WTC11 (cell line): ENCODE data around the gene CYP27A1. TPM values are rescaled to one million over a fixed set of nuclear protein-coding genes. Genes with fewer than 3 reads are reported as not detected.

ENCODE experiments used
- ATAC-seq: fragments of 200-7000 bp; cut with Tn5 transposase; 2 replicates; pipeline ENCODE4 v1.10.0; 2021; ENCODE audit warnings: mild to moderate bottlenecking, moderate library complexity
- CTCF ChIA-PET: fragments of 300-600 bp; sonication (Branson Sonifier 250); formaldehyde crosslinking; loops from one replicate; lab custom pipeline; 2021; ENCODE audit warnings: antibody characterized with exemption; lab: Charles Lee
- POLR2A ChIA-PET: fragments of 350-600 bp; sonication (Branson Sonifier 250); formaldehyde crosslinking; loops from one replicate; lab custom pipeline; 2021; ENCODE audit warnings: antibody characterized with exemption; lab: Charles Lee
- DNase-seq: peaks from one replicate; pipeline ENCODE4 v3.0.0; 2021; ENCODE audit warnings: low spot score
- H3K27ac Mint-ChIP-seq: 2 replicates; pipeline ENCODE4 v1.8.0; 2021; ENCODE audit warnings: mixed read lengths
- H3K27me3 Mint-ChIP-seq: 2 replicates; pipeline ENCODE4 v1.8.0; 2021; ENCODE audit warnings: low read depth, mild to moderate bottlenecking, moderate library complexity, mixed read lengths
- H3K36me3 Mint-ChIP-seq: 2 replicates; pipeline ENCODE4 v1.8.0; 2021; ENCODE audit warnings: mixed read lengths
- H3K4me1 Mint-ChIP-seq: 2 replicates; pipeline ENCODE4 v1.8.0; 2022; ENCODE audit warnings: mixed read lengths
- H3K4me3 Mint-ChIP-seq: 2 replicates; pipeline ENCODE4 v1.8.0; 2021; ENCODE audit warnings: mild to moderate bottlenecking, moderate library complexity, mixed read lengths
- H3K9me3 Mint-ChIP-seq: 2 replicates; pipeline ENCODE4 v1.8.0; 2021; ENCODE audit warnings: mixed read lengths
- ATF1 ChIP-seq: sonication (generic); formaldehyde crosslinking; IDR thresholded peaks from 2 replicates; pipeline ENCODE4 v1.8.1; 2023; ENCODE audit warnings: mild to moderate bottlenecking, moderate library complexity, missing genetic modification reagents
- CREM ChIP-seq: sonication (generic); formaldehyde crosslinking; IDR thresholded peaks from 2 replicates; pipeline ENCODE4 v1.8.1; 2022; ENCODE audit warnings: mild to moderate bottlenecking, missing genetic modification reagents, moderate library complexity
- FOXP1 ChIP-seq: sonication (generic); formaldehyde crosslinking; IDR thresholded peaks from 2 replicates; pipeline ENCODE4 v1.8.0; 2022; ENCODE audit warnings: missing genetic modification reagents, mild to moderate bottlenecking, moderate library complexity, borderline replicate concordance
- GRHL2 ChIP-seq: fragments of 250-450 bp; sonication (Bioruptor Pico); IDR thresholded peaks from 2 replicates; pipeline ENCODE4 v1.8.0; 2022; ENCODE audit warnings: mild to moderate bottlenecking, moderate library complexity; ENCODE audit not compliant: insufficient replicate concordance, severe bottlenecking
- JAZF1 ChIP-seq: fragments of 250-450 bp; sonication (Bioruptor Pico); IDR thresholded peaks from 2 replicates; pipeline ENCODE4 v1.9.0; 2021; ENCODE audit warnings: moderate library complexity, mild to moderate bottlenecking, inconsistent platforms
- NFATC4 ChIP-seq: fragments of 250-450 bp; sonication (Bioruptor Pico); IDR thresholded peaks from 2 replicates; pipeline ENCODE4 v1.9.0; 2021; ENCODE audit warnings: mild to moderate bottlenecking
- SMAD3 ChIP-seq: sonication (generic); formaldehyde crosslinking; IDR thresholded peaks from 2 replicates; pipeline ENCODE4 v1.8.0; 2022; ENCODE audit warnings: missing genetic modification reagents, mild to moderate bottlenecking, borderline replicate concordance
- ZNF263 ChIP-seq: sonication (generic); formaldehyde crosslinking; IDR thresholded peaks from 2 replicates; pipeline ENCODE4 v1.8.1; 2022; ENCODE audit warnings: low read depth, mild to moderate bottlenecking, moderate library complexity, missing genetic modification reagents
- ZNF423 ChIP-seq: fragments of 250-450 bp; sonication (Bioruptor Pico); IDR thresholded peaks from 2 replicates; pipeline ENCODE4 v2.1.2; 2022; ENCODE audit warnings: mild to moderate bottlenecking, moderate library complexity
- total RNA-seq: library from RNA; stranded (reverse); gene quantifications from 3 replicates; pipeline ENCODE4 v1.2.3, GENCODE V29; 2021
- TF ChIP-seq, protein P1 (sequence below): fragments of 250-450 bp; sonication (Bioruptor Pico); IDR thresholded peaks from 2 replicates; pipeline ENCODE4 v1.9.0; 2021; ENCODE audit warnings: mild to moderate bottlenecking
- TF ChIP-seq, protein P2 (sequence below): sonication (generic); formaldehyde crosslinking; conservative IDR thresholded peaks from 2 replicates; pipeline ENCODE4 v1.8.1; 2023; ENCODE audit warnings: mild to moderate bottlenecking, low read depth, missing genetic modification reagents, moderate library complexity
- TF ChIP-seq, protein P3 (sequence below): fragments of 250-450 bp; sonication (Bioruptor Pico); IDR thresholded peaks from 2 replicates; pipeline ENCODE4 v2.1.2; 2022; ENCODE audit warnings: mild to moderate bottlenecking, moderate library complexity
- TF ChIP-seq, protein P4 (sequence below): sonication (generic); formaldehyde crosslinking; IDR thresholded peaks from 2 replicates; pipeline ENCODE4 v1.8.0; 2023; ENCODE audit warnings: missing genetic modification reagents
- TF ChIP-seq, protein P5 (sequence below): sonication (generic); formaldehyde crosslinking; IDR thresholded peaks from 2 replicates; pipeline ENCODE4 v1.8.0; 2022; ENCODE audit warnings: mild to moderate bottlenecking, missing genetic modification reagents

Gene CYP27A1
- total RNA-seq, 1 experiment from 2014 or later: 5.6 TPM

DNA sequence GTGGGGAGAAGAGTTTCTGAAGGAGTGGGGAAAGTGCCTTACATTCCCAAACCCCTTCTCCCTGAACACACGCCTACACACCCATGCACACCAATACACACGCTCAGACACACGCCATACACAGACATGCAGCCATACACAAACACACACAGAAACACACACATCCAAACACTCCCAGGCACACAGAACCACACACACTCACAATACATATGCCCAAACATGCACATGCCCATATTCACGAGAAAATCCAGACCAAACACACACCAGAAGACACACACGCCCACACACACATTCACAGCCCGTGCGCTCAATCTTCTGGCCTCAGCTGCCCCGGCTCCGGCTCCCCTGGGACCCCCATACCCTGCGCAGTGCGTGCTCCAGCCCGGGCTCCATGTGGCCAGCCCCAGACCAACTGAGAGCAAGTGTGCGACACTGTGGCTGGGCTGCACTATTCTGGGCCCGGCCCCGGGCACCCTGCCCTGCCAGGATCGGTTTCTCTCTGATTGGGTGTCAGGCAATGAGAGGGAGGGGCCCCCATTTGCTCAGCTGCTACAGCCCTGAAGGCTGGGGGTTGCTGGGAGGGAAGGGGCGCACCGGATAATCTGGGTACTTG, 49.5 kb downstream of the CYP27A1 start, which contains the start of gene PRKAG3 (continued):
- TF ChIP-seq, protein P1, sequence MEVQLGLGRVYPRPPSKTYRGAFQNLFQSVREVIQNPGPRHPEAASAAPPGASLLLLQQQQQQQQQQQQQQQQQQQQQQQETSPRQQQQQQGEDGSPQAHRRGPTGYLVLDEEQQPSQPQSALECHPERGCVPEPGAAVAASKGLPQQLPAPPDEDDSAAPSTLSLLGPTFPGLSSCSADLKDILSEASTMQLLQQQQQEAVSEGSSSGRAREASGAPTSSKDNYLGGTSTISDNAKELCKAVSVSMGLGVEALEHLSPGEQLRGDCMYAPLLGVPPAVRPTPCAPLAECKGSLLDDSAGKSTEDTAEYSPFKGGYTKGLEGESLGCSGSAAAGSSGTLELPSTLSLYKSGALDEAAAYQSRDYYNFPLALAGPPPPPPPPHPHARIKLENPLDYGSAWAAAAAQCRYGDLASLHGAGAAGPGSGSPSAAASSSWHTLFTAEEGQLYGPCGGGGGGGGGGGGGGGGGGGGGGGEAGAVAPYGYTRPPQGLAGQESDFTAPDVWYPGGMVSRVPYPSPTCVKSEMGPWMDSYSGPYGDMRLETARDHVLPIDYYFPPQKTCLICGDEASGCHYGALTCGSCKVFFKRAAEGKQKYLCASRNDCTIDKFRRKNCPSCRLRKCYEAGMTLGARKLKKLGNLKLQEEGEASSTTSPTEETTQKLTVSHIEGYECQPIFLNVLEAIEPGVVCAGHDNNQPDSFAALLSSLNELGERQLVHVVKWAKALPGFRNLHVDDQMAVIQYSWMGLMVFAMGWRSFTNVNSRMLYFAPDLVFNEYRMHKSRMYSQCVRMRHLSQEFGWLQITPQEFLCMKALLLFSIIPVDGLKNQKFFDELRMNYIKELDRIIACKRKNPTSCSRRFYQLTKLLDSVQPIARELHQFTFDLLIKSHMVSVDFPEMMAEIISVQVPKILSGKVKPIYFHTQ: no peak
- TF ChIP-seq ZNF423 (CRISPR knock-in tag) (no peak), ATF1 (CRISPR knock-in tag) (no peak), CREM (CRISPR knock-in tag) (no peak), NFATC4 (CRISPR knock-in tag) (no peak)
- TF ChIP-seq, protein P2, sequence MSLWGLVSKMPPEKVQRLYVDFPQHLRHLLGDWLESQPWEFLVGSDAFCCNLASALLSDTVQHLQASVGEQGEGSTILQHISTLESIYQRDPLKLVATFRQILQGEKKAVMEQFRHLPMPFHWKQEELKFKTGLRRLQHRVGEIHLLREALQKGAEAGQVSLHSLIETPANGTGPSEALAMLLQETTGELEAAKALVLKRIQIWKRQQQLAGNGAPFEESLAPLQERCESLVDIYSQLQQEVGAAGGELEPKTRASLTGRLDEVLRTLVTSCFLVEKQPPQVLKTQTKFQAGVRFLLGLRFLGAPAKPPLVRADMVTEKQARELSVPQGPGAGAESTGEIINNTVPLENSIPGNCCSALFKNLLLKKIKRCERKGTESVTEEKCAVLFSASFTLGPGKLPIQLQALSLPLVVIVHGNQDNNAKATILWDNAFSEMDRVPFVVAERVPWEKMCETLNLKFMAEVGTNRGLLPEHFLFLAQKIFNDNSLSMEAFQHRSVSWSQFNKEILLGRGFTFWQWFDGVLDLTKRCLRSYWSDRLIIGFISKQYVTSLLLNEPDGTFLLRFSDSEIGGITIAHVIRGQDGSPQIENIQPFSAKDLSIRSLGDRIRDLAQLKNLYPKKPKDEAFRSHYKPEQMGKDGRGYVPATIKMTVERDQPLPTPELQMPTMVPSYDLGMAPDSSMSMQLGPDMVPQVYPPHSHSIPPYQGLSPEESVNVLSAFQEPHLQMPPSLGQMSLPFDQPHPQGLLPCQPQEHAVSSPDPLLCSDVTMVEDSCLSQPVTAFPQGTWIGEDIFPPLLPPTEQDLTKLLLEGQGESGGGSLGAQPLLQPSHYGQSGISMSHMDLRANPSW: no peak
- TF ChIP-seq, protein P3, sequence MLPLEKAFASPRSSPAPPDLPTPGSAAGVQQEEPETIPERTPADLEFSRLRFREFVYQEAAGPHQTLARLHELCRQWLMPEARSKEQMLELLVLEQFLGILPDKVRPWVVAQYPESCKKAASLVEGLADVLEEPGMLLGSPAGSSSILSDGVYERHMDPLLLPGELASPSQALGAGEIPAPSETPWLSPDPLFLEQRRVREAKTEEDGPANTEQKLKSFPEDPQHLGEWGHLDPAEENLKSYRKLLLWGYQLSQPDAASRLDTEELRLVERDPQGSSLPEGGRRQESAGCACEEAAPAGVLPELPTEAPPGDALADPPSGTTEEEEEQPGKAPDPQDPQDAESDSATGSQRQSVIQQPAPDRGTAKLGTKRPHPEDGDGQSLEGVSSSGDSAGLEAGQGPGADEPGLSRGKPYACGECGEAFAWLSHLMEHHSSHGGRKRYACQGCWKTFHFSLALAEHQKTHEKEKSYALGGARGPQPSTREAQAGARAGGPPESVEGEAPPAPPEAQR: no peak
- TF ChIP-seq, all 79 proteins: peak for 0

DNA sequence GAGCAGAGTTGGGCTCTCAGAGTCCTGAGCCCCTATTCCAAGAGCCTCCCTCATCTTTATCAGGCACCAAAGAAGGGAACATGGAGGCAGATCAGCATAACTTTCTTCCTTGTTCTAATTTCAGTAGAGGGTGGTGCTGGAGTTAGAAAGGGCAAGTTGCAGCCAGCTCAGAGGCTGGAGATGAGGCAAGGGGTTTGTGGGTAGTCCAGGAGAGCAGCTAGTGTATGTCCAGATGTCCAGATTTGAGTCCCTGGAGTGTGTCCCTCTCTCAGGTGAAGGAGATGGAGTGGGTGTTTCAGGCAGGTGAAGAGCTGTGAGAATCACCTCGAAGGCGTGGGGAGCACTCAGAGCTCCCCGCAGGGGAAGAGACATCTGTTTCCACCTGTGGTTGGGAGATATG, 50.1 kb downstream of the CYP27A1 start:
- CTCF ChIA-PET: interaction anchor here (1.5 kb wide), 1 partner anchor 15 kb away, joined by 4 read pairs; no protein-coding TSS in a partner anchor
- Mint-ChIP-seq H3K4me3 (no peak overlapping the region), H3K4me1 (no peaks in the 10 kb centered on the region), H3K27ac (no peak overlapping the region), H3K27me3 (peaks cover 5% of the 10 kb centered on the region), H3K36me3 (no peaks in the 10 kb centered on the region), H3K9me3 (no peaks in the 10 kb centered on the region)
- ATAC-seq: no peak
- TF ChIP-seq ZNF263 (no peak), GRHL2 (CRISPR knock-in tag) (no peak), CREM (CRISPR knock-in tag) (no peak), SMAD3 (no peak)
- TF ChIP-seq, protein P4, sequence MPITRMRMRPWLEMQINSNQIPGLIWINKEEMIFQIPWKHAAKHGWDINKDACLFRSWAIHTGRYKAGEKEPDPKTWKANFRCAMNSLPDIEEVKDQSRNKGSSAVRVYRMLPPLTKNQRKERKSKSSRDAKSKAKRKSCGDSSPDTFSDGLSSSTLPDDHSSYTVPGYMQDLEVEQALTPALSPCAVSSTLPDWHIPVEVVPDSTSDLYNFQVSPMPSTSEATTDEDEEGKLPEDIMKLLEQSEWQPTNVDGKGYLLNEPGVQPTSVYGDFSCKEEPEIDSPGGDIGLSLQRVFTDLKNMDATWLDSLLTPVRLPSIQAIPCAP (CRISPR knock-in tag): no peak
- TF ChIP-seq, protein P5, sequence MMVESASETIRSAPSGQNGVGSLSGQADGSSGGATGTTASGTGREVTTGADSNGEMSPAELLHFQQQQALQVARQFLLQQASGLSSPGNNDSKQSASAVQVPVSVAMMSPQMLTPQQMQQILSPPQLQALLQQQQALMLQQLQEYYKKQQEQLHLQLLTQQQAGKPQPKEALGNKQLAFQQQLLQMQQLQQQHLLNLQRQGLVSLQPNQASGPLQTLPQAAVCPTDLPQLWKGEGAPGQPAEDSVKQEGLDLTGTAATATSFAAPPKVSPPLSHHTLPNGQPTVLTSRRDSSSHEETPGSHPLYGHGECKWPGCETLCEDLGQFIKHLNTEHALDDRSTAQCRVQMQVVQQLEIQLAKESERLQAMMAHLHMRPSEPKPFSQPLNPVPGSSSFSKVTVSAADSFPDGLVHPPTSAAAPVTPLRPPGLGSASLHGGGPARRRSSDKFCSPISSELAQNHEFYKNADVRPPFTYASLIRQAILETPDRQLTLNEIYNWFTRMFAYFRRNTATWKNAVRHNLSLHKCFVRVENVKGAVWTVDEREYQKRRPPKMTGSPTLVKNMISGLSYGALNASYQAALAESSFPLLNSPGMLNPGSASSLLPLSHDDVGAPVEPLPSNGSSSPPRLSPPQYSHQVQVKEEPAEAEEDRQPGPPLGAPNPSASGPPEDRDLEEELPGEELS (CRISPR knock-in tag): no peak
- DNase-seq: no peak
- POLR2A ChIA-PET: interaction anchor here (0.5 kb wide), 1 partner anchor 456 kb away, joined by 5 read pairs; no protein-coding TSS in a partner anchor

DNA sequence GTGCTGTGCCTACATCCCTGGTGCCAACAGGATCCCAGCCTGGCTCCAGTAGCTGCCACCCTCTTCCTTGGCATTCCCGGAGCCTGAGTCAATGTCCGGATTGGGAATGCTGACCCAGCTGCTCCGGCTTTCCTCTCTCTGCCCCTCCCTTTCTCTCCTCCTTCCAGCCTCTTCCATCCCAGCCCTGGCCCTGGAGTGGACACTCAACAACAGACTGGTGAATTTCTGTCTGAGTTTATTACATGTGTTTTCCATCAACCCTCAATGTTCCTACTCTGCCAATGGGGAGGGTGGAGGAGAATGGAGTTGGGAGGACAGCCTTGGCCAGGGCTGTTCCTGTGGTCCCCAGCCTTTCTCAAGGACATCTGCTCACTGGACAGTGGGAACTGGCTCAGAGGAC, 50.6 kb downstream of the CYP27A1 start:
- Mint-ChIP-seq H3K27ac (peak overlapping the region; percentile 68; the same call in 1 of the 2 replicates), H3K36me3 (no peaks in the 10 kb centered on the region), H3K9me3 (peaks cover 2% of the 10 kb centered on the region; the same call in 1 of the 2 replicates), H3K4me1 (no peaks in the 10 kb centered on the region), H3K4me3 (no peak overlapping the region), H3K27me3 (peaks cover 5% of the 10 kb centered on the region)
- CTCF ChIA-PET: interaction anchor here (1.5 kb wide), 1 partner anchor 15 kb away, joined by 4 read pairs; no protein-coding TSS in a partner anchor
- TF ChIP-seq FOXP1 (CRISPR knock-in tag) (no peak), JAZF1 (CRISPR knock-in tag) (no peak)
- TF ChIP-seq, protein P3: no peak
- DNase-seq: no peak
- POLR2A ChIA-PET: interaction anchor here (0.5 kb wide), 1 partner anchor 457 kb away, joined by 5 read pairs; no protein-coding TSS in a partner anchor
- ATAC-seq: no peak
